ENCODE data around the gene TNNC2.
A peak's percentile ranks its signal among the peaks of the same experiment; 100 is the strongest.

The TNNC2 gene

DNA sequence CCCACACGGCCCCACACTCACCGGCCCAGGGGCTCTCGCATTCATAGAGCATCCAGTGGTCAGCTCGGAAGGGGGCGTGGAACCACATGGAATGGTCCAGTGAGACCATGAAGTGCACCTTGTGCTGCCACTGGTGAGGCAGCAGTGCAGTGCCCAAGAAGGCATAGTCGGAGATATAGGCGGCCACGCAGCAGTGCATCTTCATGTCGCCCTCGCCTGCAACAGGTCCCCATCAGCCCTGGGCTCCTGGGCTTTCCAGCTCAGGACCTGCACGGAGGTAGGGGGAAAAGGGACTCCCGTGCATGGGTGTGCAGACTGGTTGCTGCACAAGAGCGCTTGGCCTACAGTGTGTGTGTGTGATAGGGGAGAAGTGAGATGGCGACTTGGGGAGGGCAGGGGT is 16.4 kb upstream of the TNNC2 start:
- no peak overlapping the region for H3K4me3 ChIP-seq (replicated peaks; ENCODE audit: insufficient read depth, low read length)
- H3K27me3 ChIP-seq (ENCODE audit: insufficient read depth, poor library complexity, severe bottlenecking): no peaks in the 10 kb centered on the region
- no peak overlapping the region for H3K27ac ChIP-seq (replicated peaks)
- DNase-seq (ENCODE audit: low read depth in 1 of 2, low spot score in 1 of 2): no peak
- no peak for TF ChIP-seq GABPA (IDR thresholded peaks at IDR 0.05; ENCODE audit: low read depth)
- no peak for TF ChIP-seq POLR2AphosphoS5 (IDR thresholded peaks at IDR 0.05; ENCODE audit: low read depth)
- TF ChIP-seq, protein P1, sequence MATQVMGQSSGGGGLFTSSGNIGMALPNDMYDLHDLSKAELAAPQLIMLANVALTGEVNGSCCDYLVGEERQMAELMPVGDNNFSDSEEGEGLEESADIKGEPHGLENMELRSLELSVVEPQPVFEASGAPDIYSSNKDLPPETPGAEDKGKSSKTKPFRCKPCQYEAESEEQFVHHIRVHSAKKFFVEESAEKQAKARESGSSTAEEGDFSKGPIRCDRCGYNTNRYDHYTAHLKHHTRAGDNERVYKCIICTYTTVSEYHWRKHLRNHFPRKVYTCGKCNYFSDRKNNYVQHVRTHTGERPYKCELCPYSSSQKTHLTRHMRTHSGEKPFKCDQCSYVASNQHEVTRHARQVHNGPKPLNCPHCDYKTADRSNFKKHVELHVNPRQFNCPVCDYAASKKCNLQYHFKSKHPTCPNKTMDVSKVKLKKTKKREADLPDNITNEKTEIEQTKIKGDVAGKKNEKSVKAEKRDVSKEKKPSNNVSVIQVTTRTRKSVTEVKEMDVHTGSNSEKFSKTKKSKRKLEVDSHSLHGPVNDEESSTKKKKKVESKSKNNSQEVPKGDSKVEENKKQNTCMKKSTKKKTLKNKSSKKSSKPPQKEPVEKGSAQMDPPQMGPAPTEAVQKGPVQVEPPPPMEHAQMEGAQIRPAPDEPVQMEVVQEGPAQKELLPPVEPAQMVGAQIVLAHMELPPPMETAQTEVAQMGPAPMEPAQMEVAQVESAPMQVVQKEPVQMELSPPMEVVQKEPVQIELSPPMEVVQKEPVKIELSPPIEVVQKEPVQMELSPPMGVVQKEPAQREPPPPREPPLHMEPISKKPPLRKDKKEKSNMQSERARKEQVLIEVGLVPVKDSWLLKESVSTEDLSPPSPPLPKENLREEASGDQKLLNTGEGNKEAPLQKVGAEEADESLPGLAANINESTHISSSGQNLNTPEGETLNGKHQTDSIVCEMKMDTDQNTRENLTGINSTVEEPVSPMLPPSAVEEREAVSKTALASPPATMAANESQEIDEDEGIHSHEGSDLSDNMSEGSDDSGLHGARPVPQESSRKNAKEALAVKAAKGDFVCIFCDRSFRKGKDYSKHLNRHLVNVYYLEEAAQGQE (IDR thresholded peaks at IDR 0.05; ENCODE audit: insufficient replicate concordance, low read depth): no peak
- TF ChIP-seq, protein P2, sequence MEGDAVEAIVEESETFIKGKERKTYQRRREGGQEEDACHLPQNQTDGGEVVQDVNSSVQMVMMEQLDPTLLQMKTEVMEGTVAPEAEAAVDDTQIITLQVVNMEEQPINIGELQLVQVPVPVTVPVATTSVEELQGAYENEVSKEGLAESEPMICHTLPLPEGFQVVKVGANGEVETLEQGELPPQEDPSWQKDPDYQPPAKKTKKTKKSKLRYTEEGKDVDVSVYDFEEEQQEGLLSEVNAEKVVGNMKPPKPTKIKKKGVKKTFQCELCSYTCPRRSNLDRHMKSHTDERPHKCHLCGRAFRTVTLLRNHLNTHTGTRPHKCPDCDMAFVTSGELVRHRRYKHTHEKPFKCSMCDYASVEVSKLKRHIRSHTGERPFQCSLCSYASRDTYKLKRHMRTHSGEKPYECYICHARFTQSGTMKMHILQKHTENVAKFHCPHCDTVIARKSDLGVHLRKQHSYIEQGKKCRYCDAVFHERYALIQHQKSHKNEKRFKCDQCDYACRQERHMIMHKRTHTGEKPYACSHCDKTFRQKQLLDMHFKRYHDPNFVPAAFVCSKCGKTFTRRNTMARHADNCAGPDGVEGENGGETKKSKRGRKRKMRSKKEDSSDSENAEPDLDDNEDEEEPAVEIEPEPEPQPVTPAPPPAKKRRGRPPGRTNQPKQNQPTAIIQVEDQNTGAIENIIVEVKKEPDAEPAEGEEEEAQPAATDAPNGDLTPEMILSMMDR (IDR thresholded peaks at IDR 0.05; ENCODE audit: insufficient read depth, low read length): no peak
- no peak for TF ChIP-seq SPI1 (IDR thresholded peaks at IDR 0.05; ENCODE audit: borderline replicate concordance, low read depth)

DNA sequence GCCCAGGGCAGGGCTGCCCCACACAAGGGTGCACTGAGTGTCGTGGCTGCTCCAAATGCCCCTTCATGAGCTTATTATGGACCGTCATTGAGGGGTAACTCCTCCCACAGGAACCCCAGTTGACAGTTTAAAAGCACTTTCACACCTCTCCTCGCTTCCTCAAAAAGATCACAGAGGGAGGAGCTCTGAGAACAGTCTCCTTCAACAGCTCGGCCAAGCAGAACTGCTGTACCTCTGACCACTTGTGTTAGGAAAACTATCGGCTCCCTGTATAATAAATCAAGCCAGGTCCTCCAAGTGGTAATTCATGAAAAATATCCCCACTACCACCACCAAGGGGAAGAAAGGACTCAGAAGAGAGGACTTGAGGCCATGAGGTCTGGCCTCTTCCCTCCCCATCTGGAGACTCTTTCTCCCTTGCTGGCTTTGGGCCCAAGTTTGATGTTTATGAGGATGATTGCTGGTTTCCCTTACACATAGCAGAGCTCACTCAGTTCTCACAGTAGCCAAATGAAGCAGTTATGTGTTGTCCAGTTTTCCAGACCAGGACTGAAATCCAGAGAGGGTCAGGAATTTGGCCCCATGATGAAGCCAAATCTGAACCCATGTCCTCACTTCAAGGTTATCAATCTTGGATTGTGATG is 15.2 kb upstream of the TNNC2 start:
- TF ChIP-seq SPI1 (IDR thresholded peaks at IDR 0.05; ENCODE audit: borderline replicate concordance, low read depth): peak; percentile 60; the same call in 1 of the 2 replicates
- TF ChIP-seq, protein P2 (IDR thresholded peaks at IDR 0.05; ENCODE audit: insufficient read depth, low read length): no peak
- TF ChIP-seq, protein P1 (IDR thresholded peaks at IDR 0.05; ENCODE audit: insufficient replicate concordance, low read depth): no peak
- TF ChIP-seq GABPA (IDR thresholded peaks at IDR 0.05; ENCODE audit: low read depth): no peak
- no peak for TF ChIP-seq POLR2AphosphoS5 (IDR thresholded peaks at IDR 0.05; ENCODE audit: low read depth)
- peak overlapping the region; percentile 3; the same call in 1 of the 2 replicates for H3K27ac ChIP-seq (replicated peaks)
- DNase-seq (ENCODE audit: low read depth in 1 of 2, low spot score in 1 of 2): peak in 1 of 2 experiments; percentile 65

DNA sequence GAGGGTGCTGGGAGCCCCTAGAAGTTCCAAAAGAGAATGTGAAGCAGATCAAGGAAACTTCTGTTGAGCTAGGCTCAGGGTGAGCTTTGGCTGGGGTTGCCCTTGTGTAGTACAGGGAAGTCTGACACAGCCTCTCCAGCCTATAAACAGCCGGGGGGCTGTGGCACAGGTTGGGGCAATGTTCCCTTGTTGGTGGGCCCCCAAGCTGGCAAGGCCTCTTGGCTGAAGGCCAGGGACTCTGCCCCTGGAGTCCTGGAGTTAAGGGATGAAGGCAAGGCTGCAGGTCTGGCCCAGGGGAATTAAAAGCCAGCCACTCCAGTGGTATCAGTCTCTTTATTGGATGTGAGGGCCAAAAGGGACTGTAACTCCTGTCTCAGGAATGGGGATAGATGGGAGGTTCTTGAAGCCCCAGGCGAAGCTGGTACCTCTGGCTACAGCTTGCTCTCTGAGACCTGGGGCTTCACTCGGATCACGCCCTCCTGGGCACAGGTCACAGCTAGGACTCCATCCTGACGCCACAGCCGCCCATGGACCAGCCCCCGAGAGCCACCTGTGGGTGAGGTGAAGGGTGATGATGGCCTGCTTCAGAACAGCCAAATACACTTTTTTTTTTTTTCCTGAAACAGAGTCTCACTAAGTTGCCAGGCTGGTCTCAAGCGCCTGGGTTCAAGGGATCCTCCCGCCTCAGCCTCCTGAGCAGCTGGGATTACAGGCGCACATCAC is 14.5 kb upstream of the TNNC2 start:
- no peak for TF ChIP-seq GABPA (IDR thresholded peaks at IDR 0.05; ENCODE audit: low read depth)
- TF ChIP-seq SPI1 (IDR thresholded peaks at IDR 0.05; ENCODE audit: borderline replicate concordance, low read depth): no peak
- TF ChIP-seq, protein P2 (IDR thresholded peaks at IDR 0.05; ENCODE audit: insufficient read depth, low read length): no peak
- TF ChIP-seq POLR2AphosphoS5 (IDR thresholded peaks at IDR 0.05; ENCODE audit: low read depth): no peak
- TF ChIP-seq, protein P1 (IDR thresholded peaks at IDR 0.05; ENCODE audit: insufficient replicate concordance, low read depth): no peak
- DNase-seq (ENCODE audit: low read depth in 1 of 2, low spot score in 1 of 2): no peak
- H3K27ac ChIP-seq (replicated peaks): no peak overlapping the region; the same call in 1 of the 2 replicates
- H3K4me3 ChIP-seq (replicated peaks; ENCODE audit: insufficient read depth, low read length): no peak overlapping the region
- H3K27me3 ChIP-seq (ENCODE audit: insufficient read depth, poor library complexity, severe bottlenecking): no peaks in the 10 kb centered on the region

More for the DNA sequence above, 15.2 kb upstream of the TNNC2 start:
- Histone ChIP-seq H3K27me3 (ENCODE audit: insufficient read depth, poor library complexity, severe bottlenecking) (no peaks in the 10 kb centered on the region), H3K4me3 (replicated peaks; ENCODE audit: insufficient read depth, low read length) (no peak overlapping the region)

All from HL-60 (cell line).